GM15510 (cell line): ENCODE data around the gene PROKR1.

Experiments used
- POLR2A ChIP-seq: IDR thresholded peaks from 3 replicates; pipeline ENCODE4 v1.6.1; 2011; ENCODE audit warnings: borderline replicate concordance; ENCODE audit not compliant: insufficient read length; ENCODE audit errors: extremely low read depth

The PROKR1 gene

DNA sequence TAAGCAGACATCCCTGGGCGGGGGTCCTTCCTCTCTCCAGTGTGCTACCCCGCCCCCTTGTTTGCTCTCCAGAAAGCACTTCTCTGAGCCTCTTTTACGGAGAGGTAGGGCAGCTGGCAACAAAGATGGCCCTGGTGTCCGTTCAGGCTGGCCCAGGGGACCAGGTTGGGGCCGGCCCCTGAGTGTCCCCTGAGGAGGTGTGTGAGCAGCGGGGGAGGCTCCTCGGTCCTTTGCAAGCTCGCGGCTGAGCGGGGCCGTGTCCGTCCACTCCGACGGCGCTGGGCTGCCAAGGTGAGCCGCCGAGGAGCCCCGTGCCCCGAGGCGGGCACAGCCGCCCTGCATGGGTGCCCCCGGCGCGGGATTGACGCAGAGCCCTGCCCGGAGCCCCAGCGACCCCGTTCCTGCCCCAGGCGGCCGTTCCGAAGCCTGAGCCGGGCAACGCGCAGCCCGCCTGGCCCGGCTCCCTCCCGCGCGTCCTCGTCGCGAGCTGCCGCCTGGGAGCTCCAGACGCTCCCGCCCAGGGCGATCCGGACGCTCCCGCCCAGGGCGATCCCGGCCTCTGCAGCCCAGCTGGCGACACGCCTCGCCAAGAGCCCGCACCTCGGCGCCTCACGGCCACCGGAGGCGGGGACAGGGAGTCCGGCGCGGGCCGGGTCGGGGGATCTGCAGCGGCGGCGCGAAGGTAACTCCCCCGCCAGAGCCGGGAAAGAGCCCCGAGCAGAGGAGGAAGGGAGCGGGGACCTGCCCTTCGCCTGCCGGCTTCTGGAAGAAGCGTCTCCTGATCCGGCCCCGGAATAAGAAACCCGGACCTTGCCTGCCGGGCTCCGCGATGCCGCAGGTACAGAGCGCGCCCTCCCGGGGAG lies at the start of gene PROKR1:
TSS of gene PROKR1 (plus strand) at position 569 of the 863 bp plus-strand sequence. CDS start 2,243 bp downstream, outside the sequence.
- TF ChIP-seq POLR2A = no peak

DNA sequence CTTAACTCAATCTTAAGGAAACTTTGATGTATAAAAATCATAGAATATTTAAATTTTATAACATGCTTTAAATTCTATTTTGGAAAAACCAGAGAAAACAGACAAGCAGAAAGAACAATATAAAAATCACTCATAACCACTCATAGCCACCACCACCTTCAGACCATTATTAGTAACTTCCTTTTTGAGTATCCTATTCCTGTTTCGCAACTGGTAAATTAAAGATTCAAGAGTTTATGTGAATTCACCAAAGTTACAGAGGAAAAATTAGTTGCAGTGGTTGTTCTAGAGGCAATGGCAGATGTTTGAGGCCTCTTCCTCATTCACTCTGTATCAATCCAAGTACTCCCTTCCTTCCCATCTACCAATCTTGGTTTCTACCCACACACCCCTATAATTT lies 49.3 kb upstream of the PROKR1 start:
- TF ChIP-seq POLR2A = no peak

DNA sequence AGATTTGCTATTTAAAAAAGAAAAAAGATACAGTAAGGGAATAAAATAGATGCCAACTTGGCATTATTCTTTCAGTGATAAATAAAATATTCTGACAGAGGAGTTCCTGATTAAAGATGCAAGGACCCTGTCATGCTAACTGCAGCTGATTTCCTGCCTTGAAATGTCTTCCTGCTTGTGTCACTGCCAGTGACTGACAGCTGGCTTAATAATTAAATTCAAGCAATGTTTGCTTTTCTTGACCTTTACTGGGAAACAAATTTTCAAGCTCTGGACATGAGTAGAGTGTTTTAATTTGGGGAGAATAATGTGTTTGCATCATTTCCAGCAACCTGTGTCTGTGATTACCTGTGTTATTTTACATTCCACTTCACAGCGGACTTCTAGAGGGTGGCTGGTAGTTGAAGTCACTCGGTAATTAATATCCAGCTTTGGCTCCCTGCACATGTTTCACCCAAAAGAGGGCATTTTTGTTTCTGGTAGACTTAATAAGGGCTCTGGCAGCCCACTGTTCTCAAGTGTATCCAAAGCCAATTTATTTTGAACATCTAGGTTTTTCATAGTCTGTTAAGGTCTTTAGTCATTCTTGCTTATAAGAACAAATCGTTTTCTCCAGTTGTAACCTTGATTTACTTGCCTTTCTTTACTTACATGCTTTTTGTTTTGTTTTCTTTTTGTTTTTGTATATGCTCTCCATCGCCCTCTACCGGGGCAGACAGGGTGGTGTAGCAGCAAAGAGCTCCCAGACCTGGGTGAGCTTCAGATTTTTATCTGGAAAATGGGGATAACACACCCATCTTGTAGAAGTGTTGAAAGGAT lies 48.5 kb upstream of the PROKR1 start:
- no peak for TF ChIP-seq POLR2A

DNA sequence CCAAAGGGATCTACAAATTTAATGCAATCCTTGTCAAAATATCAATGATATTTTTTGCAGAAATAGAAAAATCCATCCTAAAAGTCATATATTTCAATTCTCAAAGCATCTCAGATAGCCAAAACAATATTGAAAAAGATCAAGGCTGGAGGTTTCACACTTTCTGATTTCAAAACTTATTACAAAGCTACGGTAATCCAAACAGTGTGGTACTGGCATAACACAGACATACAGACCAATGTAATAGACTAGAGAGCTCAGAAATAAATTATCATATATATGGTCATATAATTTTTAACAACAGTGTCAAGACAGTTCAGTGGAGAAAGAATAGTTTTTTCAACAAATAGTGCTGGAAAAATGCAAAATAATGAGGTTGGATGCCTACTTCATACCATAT lies 40.3 kb upstream of the PROKR1 start:
- no peak for TF ChIP-seq POLR2A

DNA sequence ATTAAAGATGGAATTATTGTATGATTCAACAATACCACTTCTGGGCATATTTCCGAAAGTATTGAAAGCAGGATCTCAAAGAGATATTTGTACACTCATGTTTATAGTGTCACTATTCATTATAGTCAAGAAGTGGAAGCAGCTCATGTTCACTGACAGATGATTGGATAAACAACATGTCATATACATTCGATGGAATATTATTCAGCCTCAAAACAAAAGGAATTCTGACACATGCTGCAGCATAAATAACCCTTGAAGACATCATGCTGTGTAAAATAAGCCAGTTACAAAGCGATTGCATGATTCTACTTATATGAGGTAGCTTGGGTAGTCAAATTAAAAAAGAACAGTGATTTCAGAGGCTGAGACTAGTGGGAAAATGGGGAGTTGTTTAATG lies 39.3 kb upstream of the PROKR1 start:
- TF ChIP-seq POLR2A = no peak

DNA sequence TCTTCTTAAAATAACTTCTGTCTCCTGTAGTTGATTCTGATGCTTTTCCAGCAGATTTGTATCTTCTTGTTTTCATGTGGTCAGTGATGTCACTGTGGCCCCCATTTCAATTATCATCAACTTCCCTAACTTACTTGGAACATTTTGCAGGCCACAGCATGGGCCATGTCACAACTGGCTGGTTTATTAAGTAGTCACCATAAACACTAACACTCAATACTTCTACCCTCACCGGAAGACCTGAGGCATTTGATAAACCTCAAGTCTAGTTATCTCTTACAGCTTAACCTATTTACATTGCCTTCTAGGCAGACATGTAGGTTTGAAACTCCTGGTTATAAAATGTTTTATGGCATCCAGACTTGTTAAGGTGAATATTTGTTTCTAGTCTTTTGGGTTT lies 37.4 kb upstream of the PROKR1 start:
- TF ChIP-seq POLR2A = no peak

DNA sequence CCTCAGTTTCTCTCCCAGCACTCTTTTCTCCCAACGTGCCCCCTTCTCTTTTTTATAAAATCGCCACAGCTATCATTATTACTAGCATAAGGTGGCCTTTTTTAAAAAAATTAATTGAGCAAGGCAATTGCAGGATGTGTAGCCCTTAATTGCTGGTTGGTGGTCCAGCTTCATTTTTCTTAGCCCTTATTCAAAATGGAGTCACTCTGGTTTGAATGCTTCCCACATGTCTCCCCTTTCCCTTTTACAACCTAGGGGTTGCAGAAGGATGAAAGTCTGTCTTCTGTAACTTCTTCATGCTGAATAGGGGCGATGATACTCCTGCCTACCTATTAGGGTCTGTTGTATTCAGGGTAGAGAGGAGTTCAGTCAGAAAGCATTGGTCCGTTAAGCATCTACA lies 36.6 kb upstream of the PROKR1 start:
- no peak for TF ChIP-seq POLR2A

DNA sequence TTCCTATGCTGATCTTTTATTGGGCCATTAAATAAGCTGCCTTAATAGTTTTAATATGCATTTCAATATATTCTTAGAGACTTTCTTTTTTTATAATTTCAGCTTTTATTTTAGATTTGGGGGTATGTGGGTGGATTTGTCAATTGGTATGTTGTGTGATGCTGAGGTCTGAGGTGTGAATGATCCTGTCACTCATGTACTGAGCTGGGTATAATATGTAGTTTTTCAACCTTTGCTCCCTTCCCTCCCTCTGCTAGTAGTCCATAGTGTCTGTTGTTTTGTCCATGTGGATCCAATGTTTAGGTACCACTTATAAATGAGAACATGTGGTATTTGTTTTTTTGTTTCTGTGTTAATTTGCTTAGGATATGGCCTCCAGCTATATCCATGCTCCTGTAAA lies 35.5 kb upstream of the PROKR1 start:
- TF ChIP-seq POLR2A = no peak

DNA sequence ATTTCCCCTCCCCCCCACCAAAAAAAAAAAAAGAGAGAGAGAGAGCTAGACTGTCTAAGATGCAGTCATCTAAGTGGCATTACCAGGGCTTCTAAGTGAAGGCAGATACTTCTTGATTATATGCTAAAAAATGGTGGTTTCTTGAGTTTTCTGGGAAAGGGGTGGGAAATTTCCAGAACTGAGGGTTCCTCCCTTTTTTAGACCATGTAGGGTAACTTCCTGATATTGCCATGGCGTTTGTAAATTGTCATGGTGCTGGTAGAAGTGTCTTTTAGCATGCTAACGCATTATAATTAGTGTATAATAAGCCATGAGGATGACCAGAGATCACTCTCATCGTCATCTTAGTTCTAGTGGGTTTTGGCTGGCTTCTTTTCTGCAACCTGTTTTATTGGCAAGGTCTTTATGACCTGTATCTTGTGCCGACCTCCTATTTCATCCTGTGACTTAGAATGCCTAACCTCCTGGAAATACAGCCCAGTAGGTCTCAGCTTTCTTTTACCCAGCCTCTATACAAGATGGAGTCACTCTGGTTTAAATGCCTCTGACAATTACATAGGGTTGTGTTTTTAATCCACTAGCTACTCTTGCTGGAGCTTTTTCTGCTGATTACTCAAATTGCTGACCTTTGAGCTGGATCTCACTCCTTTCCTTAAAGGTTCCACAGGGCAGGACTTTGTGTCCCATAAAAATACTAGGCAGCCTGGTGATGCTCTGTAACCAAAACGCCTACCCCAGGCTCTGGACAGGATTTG lies 30.4 kb upstream of the PROKR1 start:
- TF ChIP-seq POLR2A = no peak

DNA sequence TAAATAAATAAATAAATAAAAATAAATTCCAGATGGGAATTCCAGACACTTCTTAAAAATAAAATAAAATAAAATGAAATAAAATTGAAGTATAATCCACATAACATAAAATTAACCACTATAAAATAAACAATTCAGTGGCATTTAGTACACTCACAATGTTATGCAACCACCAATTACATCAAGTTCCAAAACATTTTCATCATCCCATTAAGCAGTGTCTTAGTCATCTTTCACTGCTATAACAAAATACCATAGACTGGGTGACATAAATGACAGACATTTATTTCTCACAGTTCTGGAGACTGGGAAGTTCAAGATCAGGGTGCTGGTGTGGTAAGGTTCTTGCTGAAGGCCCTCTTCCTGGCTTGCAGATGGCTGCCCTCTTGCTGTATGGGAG lies 22.6 kb upstream of the PROKR1 start:
- TF ChIP-seq POLR2A = no peak

DNA sequence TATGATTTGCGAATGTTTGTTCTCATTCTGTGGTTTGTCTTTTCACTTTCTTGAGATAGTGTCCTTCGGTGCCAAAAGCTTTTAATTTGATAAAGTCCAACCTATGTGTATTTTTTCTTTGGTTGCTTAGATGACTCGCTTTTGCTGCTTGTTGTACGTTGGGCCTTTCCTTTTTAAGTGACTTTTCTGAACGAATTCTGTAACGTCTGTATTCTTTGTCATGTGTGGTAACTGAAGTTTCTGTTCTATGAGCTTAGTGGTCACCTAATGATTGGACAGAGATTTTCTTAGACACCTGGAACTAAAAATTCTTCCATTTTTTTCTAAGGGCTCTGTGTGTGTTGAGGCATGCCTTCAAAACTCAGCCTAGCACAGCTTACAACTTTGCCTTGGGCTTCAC lies 19.6 kb upstream of the PROKR1 start:
- TF ChIP-seq POLR2A = no peak

DNA sequence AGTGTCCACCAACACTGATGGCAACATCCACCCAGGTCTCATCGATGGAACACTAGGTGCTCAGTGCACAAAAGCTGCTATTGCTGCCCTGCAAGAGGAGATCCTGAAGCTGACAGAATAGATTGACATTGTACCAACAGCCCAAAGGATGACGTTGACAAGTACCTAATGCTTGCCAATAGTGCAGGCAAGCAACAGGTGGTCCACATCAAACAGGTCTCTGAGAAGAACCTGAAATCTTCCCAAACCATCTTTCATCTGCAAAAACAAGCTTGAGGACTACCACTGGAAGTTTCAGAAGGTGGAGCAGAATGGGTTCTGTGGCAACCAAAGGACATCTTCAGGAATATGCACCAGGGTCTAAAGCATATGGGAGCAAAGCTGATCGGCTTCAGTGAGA lies 15.8 kb upstream of the PROKR1 start:
- TF ChIP-seq POLR2A = no peak

DNA sequence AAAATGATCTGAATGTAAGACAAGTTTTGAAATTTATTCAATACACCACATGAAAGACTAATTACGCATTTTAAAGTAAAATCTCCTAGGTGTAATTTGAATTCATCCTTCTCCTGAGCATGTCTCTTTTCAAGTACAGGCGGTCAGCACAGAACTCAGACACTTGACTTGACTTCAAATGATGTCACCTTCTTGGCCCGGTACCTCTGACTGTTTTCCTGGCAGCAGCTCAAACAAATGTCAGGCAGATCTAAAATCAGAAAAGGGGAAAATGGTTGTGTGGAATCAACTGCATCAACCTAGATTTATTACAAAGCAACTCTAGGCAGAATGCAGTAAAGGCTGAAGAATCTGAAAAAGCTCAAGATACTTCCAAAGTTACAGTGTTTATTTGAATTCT lies 11.4 kb upstream of the PROKR1 start:
- TF ChIP-seq POLR2A = no peak

DNA sequence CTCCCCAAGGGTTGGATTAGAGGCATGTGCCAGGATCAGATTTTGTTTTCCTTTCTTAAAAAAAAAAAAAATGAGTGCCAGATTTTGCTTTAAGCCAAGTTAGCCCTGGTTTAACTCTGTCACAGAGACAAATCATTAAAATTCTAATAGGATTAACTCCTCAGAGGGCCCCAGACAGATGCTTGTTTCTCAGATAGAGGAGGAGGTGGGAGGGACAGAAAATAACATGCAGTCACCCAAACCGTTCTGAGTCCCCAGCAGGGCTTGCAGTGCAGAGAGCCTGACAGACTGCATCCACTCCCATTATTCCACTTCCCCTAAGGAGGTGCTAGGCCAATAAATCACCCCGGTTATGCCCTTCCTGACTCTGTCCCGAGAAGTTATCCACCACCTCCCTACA lies 6.3 kb upstream of the PROKR1 start:
- TF ChIP-seq POLR2A = no peak

DNA sequence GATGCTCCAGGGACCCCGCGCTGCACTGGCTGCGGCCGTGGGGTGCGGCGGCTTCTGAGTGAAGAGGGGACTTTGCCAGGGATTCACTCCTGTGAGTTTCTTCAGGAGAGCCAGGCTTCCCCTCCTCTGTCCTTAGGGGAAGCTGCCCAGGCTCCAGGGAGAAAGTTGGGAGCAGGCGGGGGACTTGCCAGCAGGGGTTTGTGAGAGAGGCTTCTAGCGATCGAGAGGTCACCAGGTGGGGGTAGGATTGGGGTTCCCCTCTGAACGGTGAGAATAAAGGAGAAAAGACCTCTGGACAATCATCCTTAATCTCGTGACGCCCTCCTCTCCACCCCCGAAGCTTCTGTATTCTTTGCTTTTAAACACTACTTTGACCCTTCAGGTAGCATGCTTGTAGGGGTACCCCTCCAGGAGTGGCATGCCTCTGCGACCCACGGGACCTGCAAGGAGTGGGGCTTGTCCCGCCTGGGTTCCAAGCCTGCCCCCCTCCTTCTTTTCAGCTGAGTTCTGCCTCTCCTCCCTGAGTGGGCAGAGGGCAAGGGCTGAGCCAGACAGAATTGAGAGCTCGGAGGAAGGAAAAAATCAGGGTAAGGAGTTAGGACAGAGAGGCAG lies 601 bp downstream of the PROKR1 start:
- no peak for TF ChIP-seq POLR2A

DNA sequence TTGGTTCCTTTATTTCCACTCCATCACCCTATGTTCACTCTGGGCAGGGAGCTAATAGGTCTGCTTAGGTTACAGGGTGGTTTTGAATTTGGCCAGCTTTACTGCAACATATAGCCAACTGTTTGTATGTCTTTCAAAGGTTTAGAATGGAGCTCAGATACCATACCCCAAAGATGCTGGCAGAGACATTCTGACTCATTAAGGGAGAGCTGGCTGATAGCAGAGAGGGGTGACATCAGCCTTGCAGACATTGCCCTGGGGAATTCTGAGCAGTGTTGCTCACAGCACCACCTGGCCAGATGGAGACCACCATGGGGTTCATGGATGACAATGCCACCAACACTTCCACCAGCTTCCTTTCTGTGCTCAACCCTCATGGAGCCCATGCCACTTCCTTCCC lies 2.1 kb downstream of the PROKR1 start:
- TF ChIP-seq POLR2A = no peak

DNA sequence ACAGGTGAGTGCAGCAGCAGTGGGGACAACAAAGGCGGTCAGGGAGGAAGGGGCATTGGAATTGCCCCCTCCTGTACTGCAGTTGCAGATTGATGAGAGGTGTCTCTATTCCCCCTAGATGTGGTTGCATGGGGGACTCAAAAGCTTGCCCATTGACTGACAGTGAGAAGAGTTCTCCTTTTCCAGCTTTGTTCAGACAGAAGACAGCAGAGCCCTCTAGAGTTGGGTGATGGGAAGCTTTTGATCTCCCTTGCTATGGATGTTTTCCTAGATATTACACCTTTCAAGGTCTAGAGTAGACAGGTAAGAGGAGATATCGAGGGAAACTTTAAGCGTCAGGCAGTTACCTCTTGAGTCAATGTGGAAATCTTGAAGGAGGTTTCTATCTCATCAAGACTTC lies 2.9 kb downstream of the PROKR1 start:
- no peak for TF ChIP-seq POLR2A
